PC-9 (cell line): ENCODE results near the gene TRAPPC3L.

ENCODE experiments used
- CTCF ChIP-seq: fragments of 200-600 bp; sonication (generic); conservative IDR thresholded peaks from 2 replicates; pipeline ENCODE4 v1.6.1; 2017; ENCODE audit warnings: mixed run types, antibody characterized with exemption, mild to moderate bottlenecking, moderate library complexity
- EZH2 ChIP-seq: fragments of 200-600 bp; sonication (generic); IDR thresholded peaks from 2 replicates; pipeline ENCODE4 v1.8.0; 2017; ENCODE audit warnings: antibody characterized with exemption, low read depth

GRCh38 chr6:116579143-116579542 lies 33.7 kb upstream of the TRAPPC3L start:
- no peak for TF ChIP-seq CTCF
- no peak for TF ChIP-seq EZH2
